Measurements from ENCODE around the gene CDHR2.

Gene CDHR2

DNA sequence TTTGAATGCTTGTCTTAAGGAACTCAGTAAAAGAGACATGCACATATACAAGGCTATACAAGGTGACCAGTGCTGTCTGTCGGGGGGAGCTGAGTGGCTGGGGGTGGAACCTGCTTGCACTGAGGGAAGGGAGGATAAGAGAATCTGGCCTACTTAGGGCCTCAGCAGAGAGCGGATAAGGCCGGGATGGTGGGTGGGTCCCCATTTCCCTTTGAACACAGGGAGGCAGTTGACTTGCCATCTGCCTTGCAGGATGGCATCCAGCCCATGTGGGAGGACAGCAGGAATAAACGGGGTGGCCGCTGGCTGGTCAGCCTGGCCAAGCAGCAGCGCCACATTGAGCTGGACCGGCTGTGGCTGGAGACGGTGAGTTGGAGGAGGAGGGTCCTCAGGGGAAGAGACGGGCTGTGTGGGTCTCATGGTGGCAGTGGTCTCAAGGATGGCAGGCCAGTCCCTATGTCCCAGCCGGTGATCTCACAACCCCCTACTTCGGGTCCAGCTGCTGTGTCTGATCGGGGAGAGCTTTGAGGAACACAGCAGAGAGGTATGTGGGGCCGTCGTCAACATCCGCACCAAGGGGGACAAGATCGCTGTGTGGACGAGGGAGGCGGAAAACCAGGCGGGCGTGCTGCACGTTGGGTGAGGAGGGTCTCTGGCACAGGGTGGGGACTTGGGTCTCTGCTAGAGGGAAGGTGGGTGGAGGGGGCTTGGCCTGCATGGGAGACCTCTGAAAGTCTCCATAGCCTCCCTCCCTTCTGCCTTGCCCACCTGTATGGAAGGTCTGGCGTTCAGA is 95.9 kb downstream of the CDHR2 start:
- TF ChIP-seq TCF12 (IDR thresholded peaks at IDR 0.05; ENCODE audit: low read depth) (no peak), NFIC (IDR thresholded peaks at IDR 0.05) (no peak), ZBTB7A (IDR thresholded peaks at IDR 0.05; ENCODE audit: low read depth) (no peak), RAD21 (IDR thresholded peaks at IDR 0.05; ENCODE audit: low read depth) (no peak), CEBPB (IDR thresholded peaks at IDR 0.05) (no peak), FOXM1 (IDR thresholded peaks at IDR 0.05; ENCODE audit: borderline replicate concordance, low read depth) (no peak)
